ENCODE measurements around the gene ENTPD1.
"Not testable (repeated sequence)": the region's sequence is repeated elsewhere in the genome, so short reads cannot be mapped to it uniquely, and the experiment has no call there.

Gene ENTPD1

DNA sequence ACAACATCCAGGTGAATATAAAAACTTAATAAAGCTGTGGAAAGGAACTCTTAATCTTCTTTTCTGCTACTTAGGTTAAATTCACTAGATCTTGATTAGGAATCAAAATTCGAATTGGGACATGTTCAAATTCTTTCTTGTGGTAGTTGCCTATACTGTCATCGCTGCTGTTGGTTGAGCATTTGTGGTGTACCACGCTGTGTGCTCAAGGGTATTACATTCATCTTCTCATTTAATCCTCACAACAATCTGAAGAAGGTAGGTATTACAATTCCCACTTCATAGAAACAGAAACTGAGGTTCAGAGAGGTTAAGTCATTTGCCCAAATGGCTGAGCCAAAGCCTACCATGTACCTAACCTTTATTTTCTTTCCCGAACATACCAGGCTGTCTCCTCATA lies 111.9 kb downstream of the ENTPD1 start:
- DNase-seq = no peak

- no peak for DNase-seq
Measured at GRCh38 chr10:95872158-95872711, 116.3 kb downstream of the ENTPD1 start.

- DNase-seq = no peak
Measured at GRCh38 chr10:95873139-95873538, 117.2 kb downstream of the ENTPD1 start.

- DNase-seq = no peak
Measured at GRCh38 chr10:95873651-95874050, 117.7 kb downstream of the ENTPD1 start.

- DNase-seq = not testable (repeated sequence)
Measured at GRCh38 chr10:95874783-95875182, 118.8 kb downstream of the ENTPD1 start.

DNA sequence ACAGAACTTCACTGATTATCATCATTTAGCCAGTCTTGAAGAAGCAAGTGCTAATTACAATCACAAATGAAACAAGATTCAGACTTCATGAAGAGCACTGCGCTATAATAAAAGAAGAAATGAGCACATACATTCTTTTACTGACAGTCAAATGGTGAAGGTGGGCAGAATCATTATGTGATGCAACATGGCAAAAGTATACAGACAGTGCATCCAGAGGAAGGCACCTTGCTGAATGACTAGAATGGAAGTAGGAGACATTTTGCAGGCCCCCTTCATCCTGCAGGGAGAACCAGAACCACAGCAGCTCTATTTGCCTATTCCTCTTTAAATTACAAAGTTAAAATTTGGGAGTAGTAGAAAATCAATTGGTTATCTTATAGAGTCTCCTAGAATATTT lies 120.8 kb downstream of the ENTPD1 start:
- no peak for DNase-seq

GRCh38 chr10:95877881-95878280 lies 121.9 kb downstream of the ENTPD1 start:
- DNase-seq = no peak

DNA sequence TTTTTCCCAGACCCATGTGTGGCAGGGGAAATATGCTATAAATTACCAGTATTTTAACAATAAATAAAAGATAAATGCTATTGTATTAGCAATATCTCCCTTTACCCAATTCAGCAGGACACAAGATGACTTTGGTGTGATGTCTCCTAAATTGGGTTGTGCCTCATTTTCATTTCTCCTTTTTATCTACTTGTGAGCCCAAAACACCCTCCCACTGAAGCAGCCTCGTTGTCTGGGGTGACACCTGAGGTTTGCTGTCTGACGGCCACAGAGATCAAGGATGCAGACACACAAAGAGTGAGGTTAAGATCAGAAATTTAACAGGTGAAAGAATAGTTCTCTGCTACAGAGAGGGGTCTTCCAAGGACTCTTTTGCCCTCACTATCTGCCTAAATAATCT lies 124.7 kb downstream of the ENTPD1 start:
- no peak for DNase-seq

- no peak for DNase-seq
Measured at GRCh38 chr10:95881316-95881715, 125.4 kb downstream of the ENTPD1 start.

DNA sequence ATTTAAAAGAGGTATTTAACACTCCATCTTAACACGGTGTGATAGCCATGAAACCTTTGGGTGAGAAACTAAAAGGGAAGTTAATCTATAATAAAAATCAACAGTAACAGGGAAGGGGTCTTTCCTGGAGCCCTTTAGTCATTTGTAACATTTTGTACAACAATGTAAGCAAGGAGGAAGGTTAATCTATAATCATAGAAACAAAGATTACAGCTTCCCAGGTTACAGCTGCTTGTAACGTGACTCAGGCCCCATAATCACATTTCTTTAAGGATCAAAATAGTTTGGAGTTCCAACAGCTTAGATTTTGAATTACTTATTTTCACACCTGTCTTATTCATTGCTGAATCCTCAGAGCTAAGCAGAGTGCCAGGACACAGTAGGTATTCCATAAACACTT lies 133.9 kb downstream of the ENTPD1 start:
- no peak for DNase-seq

DNA sequence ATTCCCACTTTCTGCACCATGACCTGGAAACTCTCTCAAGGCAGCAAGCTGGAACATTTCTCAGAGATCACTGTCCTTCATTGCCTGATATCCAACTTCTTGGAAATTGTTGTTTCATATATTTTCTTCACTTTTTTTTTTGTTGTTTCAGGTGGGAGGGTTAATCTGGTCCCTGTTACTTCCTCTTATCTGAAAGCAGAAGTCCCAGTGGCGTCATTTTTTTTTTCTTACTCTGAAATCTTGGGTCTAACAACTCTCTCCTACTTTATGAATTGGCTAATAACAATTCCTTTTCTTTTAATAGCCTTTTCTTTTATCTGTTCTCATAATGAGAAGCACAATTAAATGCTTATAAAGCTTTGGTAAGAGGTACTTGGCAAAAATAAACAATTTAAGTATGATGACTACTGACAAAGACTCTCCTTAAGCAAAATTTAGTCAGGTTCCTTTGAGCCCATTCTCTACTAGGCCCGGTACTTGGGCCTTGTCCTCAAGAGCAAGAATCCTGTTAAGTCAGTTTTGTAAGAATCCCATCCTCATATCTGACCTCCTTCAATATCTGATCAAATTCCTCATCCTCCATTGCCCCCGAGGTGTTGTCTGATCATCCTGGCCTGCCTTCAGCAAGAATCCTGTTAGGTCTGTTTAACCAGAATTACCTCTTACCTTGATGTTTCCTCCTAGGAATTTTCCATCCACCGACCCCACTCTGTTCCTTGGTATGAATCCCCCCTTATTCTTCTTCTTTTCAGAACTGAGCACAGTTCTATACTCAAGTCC lies 140.3 kb downstream of the ENTPD1 start:
- peak; percentile 66 to 69 for DNase-seq

GRCh38 chr10:95905897-95906580 lies 150.1 kb downstream of the ENTPD1 start:
- DNase-seq = not testable (repeated sequence)

DNA sequence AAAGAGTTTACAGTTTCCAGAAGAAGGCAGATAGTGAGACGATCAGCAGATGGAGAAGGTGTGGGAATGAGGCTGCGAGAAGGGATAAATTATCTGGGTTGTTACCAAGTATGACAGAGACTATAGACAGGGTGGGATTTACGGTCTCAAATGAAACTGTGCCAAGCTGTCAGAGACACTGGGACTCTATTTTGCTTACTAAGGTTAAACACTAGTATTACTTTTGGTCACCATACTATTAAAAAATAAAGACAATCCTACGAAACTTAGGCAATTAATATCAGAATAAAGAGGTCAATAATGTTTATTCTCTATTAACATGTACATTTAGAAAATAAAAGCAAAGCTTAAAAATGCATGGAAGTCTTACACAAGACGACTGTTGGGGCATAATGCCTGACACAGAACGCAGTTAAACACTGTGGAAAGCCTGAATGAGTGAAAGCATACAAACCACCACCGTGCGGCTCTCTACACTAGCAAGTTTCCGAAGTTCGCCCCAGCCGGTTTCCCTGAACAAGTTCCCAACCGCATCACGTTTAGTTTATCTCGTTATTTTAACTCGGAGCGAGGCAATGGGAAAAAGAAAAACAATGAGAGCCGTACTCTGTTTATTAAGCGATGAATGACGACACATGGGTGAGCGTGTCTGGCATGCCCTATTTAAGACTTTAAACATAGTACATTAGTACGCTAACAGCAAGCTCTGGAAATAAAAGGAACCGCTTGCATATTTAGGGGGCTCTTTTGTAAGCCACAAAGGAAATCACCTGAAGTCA lies 150.9 kb downstream of the ENTPD1 start:
- peak; percentile 69 to 70 for DNase-seq

- DNase-seq = peak; percentile 58 to 69
Measured at GRCh38 chr10:95907456-95908253, 151.7 kb downstream of the ENTPD1 start, which contains the start of gene CC2D2B. TSS of gene CC2D2B (plus strand) at chr10:95907975. CDS start at chr10:95911324, 3,349 bp downstream.

- no peak for DNase-seq
Measured at GRCh38 chr10:95908450-95908849, 152.5 kb downstream of the ENTPD1 start.

DNA sequence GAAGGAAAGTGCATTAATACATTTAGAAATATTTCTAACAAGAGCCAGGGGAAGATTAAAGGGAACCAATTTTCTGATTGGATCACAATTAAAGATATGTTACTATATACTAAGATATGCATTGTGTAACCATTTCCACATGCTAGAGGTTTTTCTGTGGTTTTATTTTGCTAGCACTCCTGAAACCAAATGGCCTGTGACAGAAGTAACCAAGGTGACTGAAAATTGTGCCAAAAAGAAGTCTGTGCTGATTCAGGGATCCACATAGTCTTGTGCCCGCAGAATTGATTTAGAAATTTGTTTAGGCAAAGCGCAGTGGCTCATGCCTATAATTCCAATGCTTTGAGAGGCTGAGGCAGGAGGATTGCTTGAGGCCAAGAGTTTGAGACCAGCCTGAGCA lies 153.6 kb downstream of the ENTPD1 start:
- DNase-seq = peak; percentile 29 to 36

DNA sequence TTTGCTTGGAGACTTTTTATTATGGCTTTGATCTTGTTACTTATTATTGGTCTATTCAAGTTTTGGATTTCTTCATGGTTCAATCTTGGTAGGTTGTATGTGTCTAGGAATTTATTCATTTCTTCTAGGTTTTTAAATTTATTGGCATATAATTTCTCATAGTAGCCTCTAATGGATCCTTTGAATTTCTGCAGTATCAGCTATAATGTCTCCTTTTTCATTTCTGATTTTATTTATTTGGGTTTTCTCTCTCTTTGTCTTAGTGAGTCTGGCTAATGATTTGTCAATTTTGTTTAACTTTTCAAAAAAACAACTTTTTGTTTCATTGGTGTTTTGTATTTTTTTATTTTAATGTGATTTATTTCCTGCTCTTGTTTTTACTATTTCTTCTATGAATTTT lies 160.1 kb downstream of the ENTPD1 start:
- DNase-seq = not testable (repeated sequence)

Measured in AML-193 (cell line).